Upper lobe of right lung (tissue), 1 donor: ENCODE results near the gene FNDC5. TPM values are rescaled to one million over a fixed set of nuclear protein-coding genes. Genes with fewer than 3 reads are reported as not detected.
A peak's percentile ranks its signal among the peaks of the same experiment; 100 is the strongest.

Experiments
- ATAC-seq: fragments of 200-7000 bp; cut with Tn5 transposase; one replicate; pipeline ENCODE4 v1.9.1; 2020; ENCODE audit warnings: mild to moderate bottlenecking, moderate library complexity
- DNase-seq: peaks from one replicate; pipeline ENCODE4 v3.0.0-alpha.2; 2020
- H3K27ac ChIP-seq: fragments of 200-600 bp; one replicate; pipeline ENCODE4 v1.8.0; 2022
- H3K27me3 ChIP-seq: fragments of 200-600 bp; one replicate; pipeline ENCODE4 v1.8.0; 2022; ENCODE audit warnings: mild to moderate bottlenecking
- H3K36me3 ChIP-seq: fragments of 200-600 bp; one replicate; pipeline ENCODE4 v1.8.0; 2022
- H3K4me1 ChIP-seq: fragments of 200-600 bp; one replicate; pipeline ENCODE4 v1.8.0; 2022
- H3K4me3 ChIP-seq: fragments of 200-600 bp; one replicate; pipeline ENCODE4 v1.8.0; 2022; ENCODE audit warnings: mild to moderate bottlenecking
- H3K9me3 ChIP-seq: fragments of 200-600 bp; one replicate; pipeline ENCODE4 v1.8.0; 2022
- CTCF ChIP-seq: fragments of 200-600 bp; IDR thresholded peaks from one replicate; pipeline ENCODE4 v1.8.0; 2022; ENCODE audit warnings: antibody characterized with exemption
- intact Hi-C: fragments of 100-400 bp; cut with DNase I; formaldehyde crosslinking; loops from one replicate; pipeline ENCODE4 v1.11.0; 2022
- total RNA-seq: library from RNA; stranded (reverse); fragmentation: NEBNext Ultra II Directional; extraction: Animal tissue kit (Norgen Biotek cat#: 25700); gene quantifications from one replicate; pipeline ENCODE4 v1.2.1, GENCODE V29; 2021
- donor health status: DM: no; HTN: yes; CAD: no; lungs with severe emphysema.

FNDC5 gene
- total RNA-seq, 1 donor from 2014 or later, result 1.5 TPM

GRCh38 chr1:32878183-32878582 is 7.5 kb upstream of the FNDC5 start:
- H3K27ac ChIP-seq, result no peak overlapping the region
- no peak overlapping the region for H3K4me3 ChIP-seq
- no peak for TF ChIP-seq CTCF
- DNase-seq, result no peak
- no peak for ATAC-seq
- H3K27me3 ChIP-seq, result peaks cover 15% of the 10 kb centered on the region
- H3K9me3 ChIP-seq, result no peaks in the 10 kb centered on the region
- no peaks in the 10 kb centered on the region for H3K36me3 ChIP-seq
- H3K4me1 ChIP-seq, result peaks cover 4% of the 10 kb centered on the region
- intact Hi-C loops, result no loop called here

GRCh38 chr1:32877211-32878110 is 6.7 kb upstream of the FNDC5 start:
- H3K36me3 ChIP-seq, result no peaks in the 10 kb centered on the region
- no peak overlapping the region for H3K27ac ChIP-seq
- no peak for ATAC-seq
- no peak overlapping the region for H3K4me3 ChIP-seq
- H3K9me3 ChIP-seq, result no peaks in the 10 kb centered on the region
- no peak for TF ChIP-seq CTCF
- peak; percentile 36 for DNase-seq
- H3K27me3 ChIP-seq, result peaks cover 17% of the 10 kb centered on the region
- H3K4me1 ChIP-seq, result peaks cover 4% of the 10 kb centered on the region
- intact Hi-C loops, result no loop called here

- Histone ChIP-seq H3K9me3 (no peaks in the 10 kb centered on the region), H3K27me3 (peaks cover 26% of the 10 kb centered on the region), H3K4me1 (peaks cover 4% of the 10 kb centered on the region), H3K36me3 (no peaks in the 10 kb centered on the region), H3K4me3 (no peak overlapping the region), H3K27ac (no peak overlapping the region)
- intact Hi-C loops, result no loop called here
- DNase-seq (peak; percentile 85), ATAC-seq (peak; percentile 92)
- TF ChIP-seq CTCF, result peak; percentile 93
Observed at GRCh38 chr1:32876341-32877210, 5.9 kb upstream of the FNDC5 start.

GRCh38 chr1:32874860-32875752 is 4.4 kb upstream of the FNDC5 start:
- ATAC-seq, result no peak
- no peak overlapping the region for H3K27ac ChIP-seq
- intact Hi-C loops, result no loop called here
- no peak for TF ChIP-seq CTCF
- no peaks in the 10 kb centered on the region for H3K9me3 ChIP-seq
- peaks cover 4% of the 10 kb centered on the region for H3K4me1 ChIP-seq
- H3K36me3 ChIP-seq, result no peaks in the 10 kb centered on the region
- DNase-seq, result peak; percentile 32
- no peak overlapping the region for H3K4me3 ChIP-seq
- peaks cover 33% of the 10 kb centered on the region for H3K27me3 ChIP-seq

- intact Hi-C loops, result no loop called here
Observed at GRCh38 chr1:32873484-32873883, 2.8 kb upstream of the FNDC5 start.

More at GRCh38 chr1:32873484-32873883, 2.8 kb upstream of the FNDC5 start:
- H3K27ac ChIP-seq, result no peak overlapping the region
- ATAC-seq (no peak), DNase-seq (peak; percentile 28)
- H3K4me3 ChIP-seq, result no peak overlapping the region
- no peak for TF ChIP-seq CTCF
- H3K9me3 ChIP-seq, result no peaks in the 10 kb centered on the region
- H3K4me1 ChIP-seq, result peaks cover 4% of the 10 kb centered on the region
- H3K27me3 ChIP-seq, result peaks cover 38% of the 10 kb centered on the region
- no peaks in the 10 kb centered on the region for H3K36me3 ChIP-seq
